Measurements from ENCODE around the gene MICU1.
"Not testable (repeated sequence)": the region's sequence is repeated elsewhere in the genome, so short reads cannot be mapped to it uniquely, and the experiment has no call there.

MICU1 gene

GRCh38 chr10:72445851-72446250, 180.0 kb downstream of the MICU1 start:
- no peak for DNase-seq (ENCODE audit: low spot score)

GRCh38 chr10:72442969-72443368, 182.9 kb downstream of the MICU1 start:
- DNase-seq (ENCODE audit: low spot score), result not testable (repeated sequence)

- no peak for DNase-seq (ENCODE audit: low spot score)
Observed at GRCh38 chr10:72435570-72435969, 190.3 kb downstream of the MICU1 start.

- DNase-seq (ENCODE audit: low spot score), result not testable (repeated sequence)
Observed at GRCh38 chr10:72430936-72431335, 194.9 kb downstream of the MICU1 start.

- DNase-seq (ENCODE audit: low spot score), result no peak
Observed at GRCh38 chr10:72429931-72430330, 195.9 kb downstream of the MICU1 start.

- no peak for DNase-seq (ENCODE audit: low spot score)
Observed at GRCh38 chr10:72426986-72427385, 198.9 kb downstream of the MICU1 start.

- no peak for DNase-seq (ENCODE audit: low spot score)
Observed at GRCh38 chr10:72425133-72425532, 200.7 kb downstream of the MICU1 start.

GRCh38 chr10:72424561-72424960, 201.3 kb downstream of the MICU1 start:
- no peak for DNase-seq (ENCODE audit: low spot score)

GRCh38 chr10:72423426-72423825, 202.5 kb downstream of the MICU1 start:
- no peak for DNase-seq (ENCODE audit: low spot score)

- no peak for DNase-seq (ENCODE audit: low spot score)
Observed at GRCh38 chr10:72421885-72422540, 203.9 kb downstream of the MICU1 start.

- DNase-seq (ENCODE audit: low spot score), result no peak
Observed at GRCh38 chr10:72419241-72419640, 206.6 kb downstream of the MICU1 start.

GRCh38 chr10:72418679-72419078, 207.2 kb downstream of the MICU1 start:
- no peak for DNase-seq (ENCODE audit: low spot score)

- DNase-seq (ENCODE audit: low spot score), result no peak
Observed at GRCh38 chr10:72417971-72418370, 207.9 kb downstream of the MICU1 start.

- no peak for DNase-seq (ENCODE audit: low spot score)
Observed at GRCh38 chr10:72416661-72417060, 209.2 kb downstream of the MICU1 start.

- no peak for DNase-seq (ENCODE audit: low spot score)
Observed at GRCh38 chr10:72414642-72415041, 211.2 kb downstream of the MICU1 start.

- DNase-seq (ENCODE audit: low spot score), result no peak
Observed at GRCh38 chr10:72409167-72409566, 216.7 kb downstream of the MICU1 start.

- DNase-seq (ENCODE audit: low spot score), result no peak
Observed at GRCh38 chr10:72407927-72408600, 217.8 kb downstream of the MICU1 start.

- no peak for DNase-seq (ENCODE audit: low spot score)
Observed at GRCh38 chr10:72407471-72407870, 218.4 kb downstream of the MICU1 start.

GRCh38 chr10:72395581-72395980, 230.3 kb downstream of the MICU1 start:
- DNase-seq (ENCODE audit: low spot score), result not testable (repeated sequence)

GRCh38 chr10:72392571-72392970, 233.3 kb downstream of the MICU1 start:
- DNase-seq (ENCODE audit: low spot score), result no peak

GRCh38 chr10:72390764-72391163, 235.1 kb downstream of the MICU1 start:
- DNase-seq (ENCODE audit: low spot score), result no peak

GRCh38 chr10:72389716-72390115, 236.2 kb downstream of the MICU1 start:
- DNase-seq (ENCODE audit: low spot score), result no peak

- no peak for DNase-seq (ENCODE audit: low spot score)
Observed at GRCh38 chr10:72389014-72389413, 236.9 kb downstream of the MICU1 start.

GRCh38 chr10:72388062-72388461, 237.8 kb downstream of the MICU1 start:
- DNase-seq (ENCODE audit: low spot score), result no peak
